ENCODE results near the gene ITGB1. TPM values are rescaled to one million over a fixed set of nuclear protein-coding genes. Genes with fewer than 3 reads are reported as not detected.
"Not testable (repeated sequence)": the region's sequence is repeated elsewhere in the genome, so short reads cannot be mapped to it uniquely, and the experiment has no call there.

Gene ITGB1
- total RNA-seq, result 102 TPM

DNA sequence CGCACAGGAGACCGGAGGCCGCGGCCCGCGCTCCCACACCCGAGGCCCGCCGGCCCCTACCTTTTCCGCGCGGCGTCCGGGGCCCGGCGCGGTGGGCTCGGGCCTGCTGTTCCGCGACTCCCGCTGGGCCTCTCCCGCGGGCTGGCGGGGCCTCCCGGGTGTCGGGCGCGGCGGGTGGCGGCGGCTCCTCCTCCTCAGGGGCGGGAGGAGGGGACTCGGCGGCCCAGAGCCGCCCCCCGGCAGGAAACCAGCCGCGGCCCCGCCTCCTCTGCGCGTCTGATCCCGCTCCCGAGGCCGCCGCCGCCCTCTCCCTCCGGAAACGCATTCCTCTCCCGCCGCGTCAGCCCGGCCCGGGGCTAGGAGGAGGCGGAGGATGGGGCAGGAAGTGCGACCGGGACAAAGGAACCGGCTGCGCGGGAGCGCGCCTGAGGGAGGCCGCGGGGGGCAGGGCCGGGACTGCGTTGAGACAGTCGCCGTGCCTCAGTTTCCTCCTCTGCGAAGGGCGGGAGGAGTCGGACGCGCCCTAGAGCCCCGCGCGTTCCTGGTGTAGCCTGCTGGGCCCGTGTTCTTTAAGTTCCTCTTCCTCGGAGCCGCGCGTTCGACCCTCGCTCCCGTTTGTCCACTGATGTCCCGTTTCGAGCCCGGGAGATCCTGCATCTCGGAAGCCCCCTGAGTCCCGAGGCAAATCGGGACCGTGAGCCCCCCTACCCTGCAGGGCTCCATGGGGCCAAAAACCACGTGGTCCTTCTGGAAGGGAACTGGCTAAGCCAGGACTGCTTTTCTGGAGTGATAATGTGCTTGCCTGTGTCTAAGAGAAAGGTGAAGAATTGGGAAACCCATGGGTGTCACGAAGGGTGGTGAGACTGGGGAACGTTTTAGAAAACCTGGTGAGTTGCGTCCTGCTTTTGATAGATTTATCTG, at the start of gene ITGB1:
Gene ITGB1, minus strand, starts transcription at position 146 of the 921 bp plus-strand sequence. CDS start 22,672 bp downstream, outside the sequence.
- ATAC-seq, result peak; percentile 95

GRCh38 chr10:33006342-33006887, 48.4 kb upstream of the ITGB1 start:
- ATAC-seq, result no peak

- peak; percentile 96 for ATAC-seq
These were observed 47.6 kb upstream of the ITGB1 start for GRCh38 chr10:33005322-33006301.

GRCh38 chr10:33001908-33002492, 44.0 kb upstream of the ITGB1 start:
- ATAC-seq, result no peak

DNA sequence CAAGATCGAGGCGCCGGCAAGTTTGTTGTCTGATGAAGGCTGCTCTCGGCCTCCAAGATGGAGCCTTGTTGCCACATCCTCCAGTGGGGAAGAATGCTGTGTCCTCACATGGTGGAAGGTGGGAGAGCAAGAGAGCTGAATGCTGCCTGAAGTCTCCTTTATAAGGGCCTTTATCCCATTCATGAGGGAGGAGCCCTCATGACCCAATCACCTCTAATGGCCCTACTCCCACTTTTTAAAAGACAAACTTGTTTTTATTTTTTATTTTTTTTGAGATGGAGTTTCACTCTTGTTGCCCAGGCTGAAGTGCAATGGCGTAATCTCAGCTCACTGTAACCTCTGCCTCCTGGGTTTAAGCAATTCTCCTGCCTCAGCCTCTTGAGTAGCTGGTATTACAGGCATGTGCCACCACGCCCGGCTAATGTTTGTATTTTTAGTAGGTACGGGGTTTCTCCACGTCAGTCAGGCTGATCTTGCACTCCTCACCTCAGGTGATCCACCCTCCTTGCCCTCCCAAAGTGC, 40.1 kb upstream of the ITGB1 start:
- peak; percentile 83 for ATAC-seq

GRCh38 chr10:32995751-32996150, 37.7 kb upstream of the ITGB1 start:
- no peak for ATAC-seq

GRCh38 chr10:32995066-32995622, 37.1 kb upstream of the ITGB1 start:
- ATAC-seq, result no peak

DNA sequence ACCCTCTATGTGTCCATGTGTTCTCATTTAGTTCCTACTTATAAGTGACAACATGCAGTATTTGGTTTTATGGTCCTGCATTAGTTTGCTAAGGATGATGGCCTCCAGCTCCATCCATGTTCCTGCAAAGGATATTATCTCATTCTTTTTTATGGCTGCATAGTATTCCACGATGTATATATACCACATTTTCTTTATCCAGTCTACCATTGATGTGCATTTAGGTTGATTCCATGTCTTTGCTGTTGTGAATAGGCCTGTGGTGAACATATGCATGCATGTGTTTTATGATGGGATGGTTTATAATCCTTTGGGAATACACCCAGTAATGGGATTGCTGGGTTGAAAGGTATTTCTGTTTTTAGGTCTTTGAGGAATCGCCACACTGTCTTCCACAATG, 36.6 kb upstream of the ITGB1 start:
- ATAC-seq, result not testable (repeated sequence)

- not testable (repeated sequence) for ATAC-seq
These were observed 34.3 kb upstream of the ITGB1 start for GRCh38 chr10:32992310-32992709.

- ATAC-seq, result no peak
These were observed 32.8 kb upstream of the ITGB1 start for GRCh38 chr10:32990811-32991210.

DNA sequence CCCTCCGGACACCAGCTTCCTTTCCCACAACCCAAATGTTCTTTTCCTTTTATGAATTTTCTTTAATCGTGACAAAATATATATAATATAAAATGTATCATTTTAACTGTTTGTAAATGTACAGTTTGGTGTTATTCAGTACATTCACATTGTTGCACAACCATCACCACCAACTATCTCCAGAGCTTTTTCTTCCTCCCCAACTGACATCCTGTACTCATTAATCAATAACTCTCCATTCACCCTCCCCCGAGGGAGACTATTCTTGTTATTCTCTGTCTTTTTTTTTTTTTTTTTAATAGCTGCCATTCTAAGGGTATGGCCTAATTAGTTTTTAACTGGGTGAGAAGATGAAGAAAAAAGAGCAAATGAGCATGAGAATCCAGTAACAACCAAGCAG, 30.6 kb upstream of the ITGB1 start:
- no peak for ATAC-seq

DNA sequence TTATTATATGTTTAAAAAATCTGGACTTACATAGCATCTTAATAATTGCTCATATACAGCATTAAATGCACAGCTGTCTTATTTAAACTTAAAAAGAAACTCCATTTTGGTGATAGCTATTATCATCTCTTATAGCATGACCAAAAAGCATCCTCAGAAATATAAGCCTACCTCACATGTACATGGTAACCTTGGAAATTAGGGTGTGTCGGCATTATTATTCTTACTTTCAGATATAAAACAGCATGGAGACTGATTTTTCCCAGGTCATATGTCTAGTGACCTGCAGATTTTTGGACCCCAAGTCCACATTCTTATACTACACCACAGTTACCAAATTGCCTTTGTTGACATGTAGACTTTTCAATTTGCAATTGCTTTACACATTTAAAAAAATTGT, 29.1 kb upstream of the ITGB1 start:
- no peak for ATAC-seq

DNA sequence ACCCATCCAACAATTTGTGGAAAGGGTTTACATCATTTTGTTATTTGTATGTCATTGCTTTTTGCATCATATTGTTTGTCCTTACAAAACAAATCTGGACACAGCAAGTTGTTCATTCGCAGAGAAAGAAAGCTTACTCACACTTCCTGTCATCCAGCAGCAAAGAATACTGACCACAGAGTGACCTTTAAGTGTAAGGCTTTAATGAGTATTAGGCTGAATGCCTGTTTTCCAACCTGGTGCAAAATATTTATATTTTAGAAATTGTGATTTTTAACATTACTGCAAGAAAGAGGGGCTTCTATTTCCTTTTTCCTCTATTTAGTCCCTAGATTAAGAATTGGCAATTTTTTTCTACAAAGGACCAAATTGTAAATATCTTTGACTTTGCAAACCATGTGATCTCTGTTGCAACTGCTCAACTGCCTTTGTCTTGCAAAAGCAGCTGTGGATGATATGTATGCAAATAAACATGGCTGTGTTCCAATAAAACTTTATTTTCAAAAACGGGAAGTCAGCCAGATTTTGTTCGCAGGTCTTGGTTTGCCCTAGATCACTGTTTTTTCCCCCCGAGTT, 27.8 kb upstream of the ITGB1 start:
- ATAC-seq, result no peak

GRCh38 chr10:32985341-32985764, 27.3 kb upstream of the ITGB1 start:
- no peak for ATAC-seq

DNA sequence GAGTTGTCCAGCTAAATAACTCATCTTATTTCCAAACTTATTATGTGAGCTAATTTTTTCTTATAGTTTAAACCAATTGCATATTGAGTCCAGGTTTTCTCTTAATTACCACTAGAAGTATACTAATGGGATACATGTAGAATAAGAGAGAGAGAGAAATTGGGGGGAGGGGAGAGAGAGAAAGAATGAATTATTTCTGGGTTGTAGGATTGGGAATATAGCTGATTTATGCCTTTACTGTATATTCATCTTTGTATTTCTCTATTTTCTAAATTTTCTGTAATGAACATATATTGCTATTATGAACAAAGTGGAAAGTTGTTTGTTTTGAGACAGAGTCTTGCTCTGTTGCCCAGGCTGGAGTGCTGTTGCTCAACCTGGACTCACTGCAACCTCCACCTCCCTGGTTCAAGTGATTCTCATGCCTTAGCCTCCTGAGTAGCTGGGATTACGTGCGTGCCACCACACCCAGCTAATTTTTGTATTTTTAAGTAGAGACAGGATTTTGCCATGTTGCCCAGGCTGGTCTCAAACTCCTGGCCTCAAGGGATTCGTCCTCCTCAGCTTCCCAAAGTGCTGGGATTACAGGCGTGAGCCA, 26.1 kb upstream of the ITGB1 start:
- ATAC-seq, result no peak

DNA sequence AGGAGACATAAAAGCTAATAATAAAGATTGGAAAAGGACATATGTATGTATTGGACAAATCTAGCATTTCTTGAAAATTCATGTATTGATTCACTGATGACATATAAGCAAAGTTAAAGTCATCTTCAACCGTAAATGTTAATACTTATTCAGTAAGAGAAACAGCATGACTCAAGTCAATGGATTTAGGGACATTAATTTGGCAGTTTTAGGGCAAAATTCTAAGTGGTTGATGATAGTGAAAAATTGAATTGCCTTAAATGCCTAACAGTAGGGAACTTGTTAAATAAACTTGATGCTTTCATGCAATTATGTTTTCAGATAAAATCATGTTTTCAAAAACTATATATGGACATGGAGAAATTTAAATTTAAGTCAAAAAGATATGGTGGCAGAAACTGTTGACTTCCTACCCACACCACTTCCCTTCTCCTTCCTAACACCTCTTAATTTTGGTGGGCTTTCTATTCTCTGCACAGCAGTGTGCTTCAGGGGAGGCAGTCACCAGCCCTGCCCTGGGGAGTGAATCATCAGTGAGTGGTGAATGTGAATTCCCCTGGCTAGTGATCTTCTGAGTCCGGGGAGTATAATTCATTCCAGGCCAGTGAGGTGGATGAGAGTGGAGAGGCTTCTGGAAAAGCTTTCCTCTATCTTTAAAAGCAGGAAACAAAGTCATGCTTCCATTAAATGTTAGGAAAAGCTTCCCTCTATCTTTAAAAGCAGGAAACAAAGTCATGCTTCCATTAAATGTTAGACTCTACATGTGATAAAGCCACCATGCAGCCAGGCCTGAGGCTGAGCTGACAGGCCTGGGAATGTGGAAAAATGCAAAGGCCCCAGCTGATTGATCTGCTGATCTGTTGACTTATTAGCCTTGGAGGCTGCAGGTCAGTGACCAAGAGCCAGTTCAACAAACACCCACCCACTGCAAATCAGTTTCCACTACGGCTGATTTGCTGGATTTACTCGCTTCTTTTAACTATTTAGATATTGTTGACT, 25.2 kb upstream of the ITGB1 start:
- ATAC-seq, result no peak

- no peak for ATAC-seq
These were observed 24.3 kb upstream of the ITGB1 start for GRCh38 chr10:32982293-32982709.

DNA sequence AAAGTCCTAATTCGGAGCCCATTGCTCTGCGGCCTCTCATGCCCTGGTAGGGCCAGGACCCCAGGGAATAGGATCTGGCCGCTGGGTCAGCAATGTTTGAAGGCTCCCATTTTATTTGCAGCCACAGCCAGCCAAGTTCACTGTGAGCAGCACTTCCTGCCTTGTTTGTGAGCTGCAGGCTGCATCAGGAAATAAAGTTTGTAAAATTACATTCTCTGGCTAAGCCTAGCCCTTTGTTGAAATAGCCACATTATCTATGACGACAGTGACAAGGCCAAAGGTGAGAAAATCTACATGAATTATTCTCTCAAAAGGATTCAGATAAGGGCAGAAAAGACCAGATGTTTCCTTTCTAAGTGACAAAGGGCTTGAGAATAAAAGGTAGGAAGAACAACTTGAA, 23.7 kb upstream of the ITGB1 start:
- ATAC-seq, result peak; percentile 41
